ENCODE results near the gene APOBEC3F. TPM values are rescaled to one million over a fixed set of nuclear protein-coding genes. Genes with fewer than 3 reads are reported as not detected.
"Not testable (repeated sequence)": the region's sequence is repeated elsewhere in the genome, so short reads cannot be mapped to it uniquely, and the experiment has no call there.

APOBEC3F gene
- total and polyA plus RNA-seq, 10 of the 15 experiments (the other 5 are each of a cell fraction or from before 2014, with no cell fraction given): 7.4 to 29.1 (median 12.8) TPM

DNA sequence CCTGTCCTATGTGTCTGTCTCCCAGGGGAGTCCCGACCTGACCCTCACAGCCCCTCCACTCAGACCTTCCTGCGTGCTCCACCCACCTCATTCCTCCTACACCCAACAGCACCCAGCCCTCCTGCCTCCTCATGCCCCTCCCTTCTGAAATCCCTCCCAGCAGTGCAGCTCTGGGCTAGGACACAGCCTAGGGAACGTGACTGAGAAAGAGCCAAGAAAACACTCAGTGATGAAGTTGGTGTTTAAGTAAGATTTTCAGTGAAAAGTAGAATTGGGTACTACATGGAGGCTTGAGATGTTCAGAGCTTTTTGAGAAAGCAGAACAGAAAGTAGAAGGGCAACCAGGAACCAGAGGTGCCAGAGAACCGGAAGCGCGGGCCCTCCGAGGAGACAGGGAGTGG lies 31.9 kb downstream of the APOBEC3F start:
- ChIA-PET SMC1A (ENCODE audit: uncharacterized antibody, unreplicated experiment) (interaction anchor here (1.1 to 3.2 kb wide), 2 partner anchors 23 to 26 kb away, joined by 3 to 16 read pairs; no protein-coding TSS in a partner anchor), POLR2A (interaction anchor here (1.6 kb wide), 1 partner anchor 43 kb away, joined by 4 read pairs; no protein-coding TSS in a partner anchor), CTCF (interaction anchor here (0.8 to 1.4 kb wide), 3 partner anchors 21 to 26 kb away, joined by 3 read pairs; no protein-coding TSS in a partner anchor), RAD21 (ENCODE audit: unreplicated experiment) (interaction anchor here (1.6 to 2.8 kb wide), 2 partner anchors 26 to 43 kb away, joined by 3 to 16 read pairs; no protein-coding TSS in a partner anchor)
- FAIRE-seq; H3K36me3 ChIP-seq (ENCODE audit: control insufficient read depth in 2 of 2, insufficient read depth in 2 of 2, low read length in 1 of 2); in situ Hi-C loops (cut with MboI); H4K20me1 ChIP-seq (ENCODE audit: control insufficient read depth, insufficient read depth); H3K27me3 ChIP-seq (replicated peaks in 1 of 2; ENCODE audit: control insufficient read depth in 2 of 2, insufficient read depth in 2 of 2, low read length in 1 of 2); H3K9me3 ChIP-seq (replicated peaks; ENCODE audit: control insufficient read depth, insufficient read depth, low read length); BruUV-seq (replicated peaks); intact Hi-C loops (cut with micrococcal nuclease; ENCODE audit: unreplicated experiment): not testable (repeated sequence)
- peak overlapping the region; percentile 76 for H3K27ac ChIP-seq (ENCODE audit: control insufficient read depth, insufficient read depth)
- TF ChIP-seq IRF4 (IDR thresholded peaks at IDR 0.05; ENCODE audit: low read depth, low read length): 0 out of 2 replicates have a peak, but pooled peaks have one; percentile 6
- TF ChIP-seq EED (IDR thresholded peaks at IDR 0.05; ENCODE audit: low read depth): peak; percentile 65
- TF ChIP-seq SPI1 (IDR thresholded peaks at IDR 0.05; ENCODE audit: borderline replicate concordance, insufficient read depth, low read depth, low read length): peak; percentile 82
- TF ChIP-seq MEF2B (IDR thresholded peaks at IDR 0.05; ENCODE audit: partially characterized antibody, poor library complexity, severe bottlenecking): peak; percentile 68
- peak; percentile 58 to 66; a peak in 3 of 4 replicates for TF ChIP-seq BHLHE40 (IDR thresholded peaks at IDR 0.05; ENCODE audit: borderline replicate concordance in 1 of 2, low read depth in 2 of 2, low read length in 1 of 2)
- ATAC-seq (peak; percentile 55), DNase-seq (ENCODE audit: low read depth, low spot score) (peak; percentile 51)
- H3K4me3 ChIP-seq: peak overlapping the region; percentile 62
- H2AFZ ChIP-seq (ENCODE audit: control insufficient read depth, low read depth, low read length): peak overlapping the region; percentile 47
- H3K4me2 ChIP-seq (ENCODE audit: control insufficient read depth, insufficient read depth): peak overlapping the region; percentile 66
- whole genome bisulfite sequencing (ENCODE audit: insufficient coverage, insufficient replicate concordance, low lambda C conversion rate, missing lambda C conversion rate): 4% methylated on average over 6 of the region's 7 CpGs
- peak overlapping the region; percentile 24 for H3K9ac ChIP-seq (ENCODE audit: control insufficient read depth, insufficient read depth, low read length)
- peaks cover 14% of the 10 kb centered on the region for H3K79me2 ChIP-seq (ENCODE audit: control insufficient read depth, insufficient read depth, low read length)
- H3K4me1 ChIP-seq (ENCODE audit: control insufficient read depth, insufficient read depth, low read length): peaks cover 52% of the 10 kb centered on the region

GRCh38 chr22:39073981-39074380 lies 33.3 kb downstream of the APOBEC3F start:
- FAIRE-seq: no peak
- ChIA-PET POLR2A (interaction anchor here (0.8 to 3.9 kb wide), 5 partner anchors 25 to 127 kb away, joined by 3 to 22 read pairs (median 3); partner anchors contain the start of genes APOBEC3C and APOBEC3H), RAD21 (ENCODE audit: unreplicated experiment) (interaction anchor here (1.6 to 2.8 kb wide), 2 partner anchors 25 to 41 kb away, joined by 3 to 16 read pairs; no protein-coding TSS in a partner anchor), SMC1A (ENCODE audit: uncharacterized antibody, unreplicated experiment) (interaction anchor here (1.4 to 3.2 kb wide), 2 partner anchors 25 to 35 kb away, joined by 3 to 16 read pairs; no protein-coding TSS in a partner anchor), CTCF (no interaction called here)
- BruUV-seq (replicated peaks): no TSS peak
- Histone ChIP-seq H3K27me3 (replicated peaks in 1 of 2; ENCODE audit: control insufficient read depth in 2 of 2, insufficient read depth in 2 of 2, low read length in 1 of 2) (no peaks in the 10 kb centered on the region), H3K9me3 (replicated peaks; ENCODE audit: control insufficient read depth, insufficient read depth, low read length) (no peaks in the 10 kb centered on the region), H3K4me1 (ENCODE audit: control insufficient read depth, insufficient read depth, low read length) (peaks cover 40% of the 10 kb centered on the region), H3K36me3 (ENCODE audit: control insufficient read depth in 2 of 2, insufficient read depth in 2 of 2, low read length in 1 of 2) (peaks cover 0 to 2% of the 10 kb centered on the region in 2 experiments; a peak in 2 of 4 replicates), H4K20me1 (ENCODE audit: control insufficient read depth, insufficient read depth) (no peaks in the 10 kb centered on the region), H3K27ac (ENCODE audit: control insufficient read depth, insufficient read depth) (peak overlapping the region; percentile 76), H3K79me2 (ENCODE audit: control insufficient read depth, insufficient read depth, low read length) (peaks cover 19% of the 10 kb centered on the region), H3K9ac (ENCODE audit: control insufficient read depth, insufficient read depth, low read length) (no peak overlapping the region), H3K4me3 (no peak overlapping the region), H2AFZ (ENCODE audit: control insufficient read depth, low read depth, low read length) (no peak overlapping the region), H3K4me2 (ENCODE audit: control insufficient read depth, insufficient read depth) (peak overlapping the region; percentile 66)
- intact Hi-C loops (cut with micrococcal nuclease; ENCODE audit: unreplicated experiment) (no loop called here), in situ Hi-C loops (cut with MboI) (no loop called here)
- DNase-seq (ENCODE audit: low read depth, low spot score): no peak
- 50% methylated on average over 2 of the region's 2 CpGs for WGBS (ENCODE audit: insufficient coverage, insufficient replicate concordance, low lambda C conversion rate, missing lambda C conversion rate)
- ATAC-seq: no peak
- TF ChIP-seq KDM1A (IDR thresholded peaks at IDR 0.05; ENCODE audit: borderline replicate concordance): no peak
- no peak for TF ChIP-seq YBX1 (IDR thresholded peaks at IDR 0.05)
- TF ChIP-seq CBX5 (IDR thresholded peaks at IDR 0.05; ENCODE audit: low read depth): no peak
- TF ChIP-seq MXI1 (IDR thresholded peaks at IDR 0.05; ENCODE audit: low read depth, low read length): no peak
- TF ChIP-seq, protein P1, sequence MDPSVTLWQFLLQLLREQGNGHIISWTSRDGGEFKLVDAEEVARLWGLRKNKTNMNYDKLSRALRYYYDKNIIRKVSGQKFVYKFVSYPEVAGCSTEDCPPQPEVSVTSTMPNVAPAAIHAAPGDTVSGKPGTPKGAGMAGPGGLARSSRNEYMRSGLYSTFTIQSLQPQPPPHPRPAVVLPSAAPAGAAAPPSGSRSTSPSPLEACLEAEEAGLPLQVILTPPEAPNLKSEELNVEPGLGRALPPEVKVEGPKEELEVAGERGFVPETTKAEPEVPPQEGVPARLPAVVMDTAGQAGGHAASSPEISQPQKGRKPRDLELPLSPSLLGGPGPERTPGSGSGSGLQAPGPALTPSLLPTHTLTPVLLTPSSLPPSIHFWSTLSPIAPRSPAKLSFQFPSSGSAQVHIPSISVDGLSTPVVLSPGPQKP (IDR thresholded peaks at IDR 0.05; ENCODE audit: low read depth, low read length): no peak
- no peak for TF ChIP-seq SRF (IDR thresholded peaks at IDR 0.05; ENCODE audit: low read depth in 2 of 2, low read length in 2 of 2)
- TF ChIP-seq PRDM15 (CRISPR knock-in tag; IDR thresholded peaks at IDR 0.05): no peak
